HG02798 (cell line): Measurements from ENCODE around the gene USP30.

Source experiments
- ATAC-seq: cut with Tn5 transposase; IDR thresholded peaks from one replicate; pipeline ENCODE4 v1.9.1; 2021; ENCODE audit warnings: mild to moderate bottlenecking; ENCODE audit not compliant: unreplicated experiment, poor library complexity

USP30 gene

DNA sequence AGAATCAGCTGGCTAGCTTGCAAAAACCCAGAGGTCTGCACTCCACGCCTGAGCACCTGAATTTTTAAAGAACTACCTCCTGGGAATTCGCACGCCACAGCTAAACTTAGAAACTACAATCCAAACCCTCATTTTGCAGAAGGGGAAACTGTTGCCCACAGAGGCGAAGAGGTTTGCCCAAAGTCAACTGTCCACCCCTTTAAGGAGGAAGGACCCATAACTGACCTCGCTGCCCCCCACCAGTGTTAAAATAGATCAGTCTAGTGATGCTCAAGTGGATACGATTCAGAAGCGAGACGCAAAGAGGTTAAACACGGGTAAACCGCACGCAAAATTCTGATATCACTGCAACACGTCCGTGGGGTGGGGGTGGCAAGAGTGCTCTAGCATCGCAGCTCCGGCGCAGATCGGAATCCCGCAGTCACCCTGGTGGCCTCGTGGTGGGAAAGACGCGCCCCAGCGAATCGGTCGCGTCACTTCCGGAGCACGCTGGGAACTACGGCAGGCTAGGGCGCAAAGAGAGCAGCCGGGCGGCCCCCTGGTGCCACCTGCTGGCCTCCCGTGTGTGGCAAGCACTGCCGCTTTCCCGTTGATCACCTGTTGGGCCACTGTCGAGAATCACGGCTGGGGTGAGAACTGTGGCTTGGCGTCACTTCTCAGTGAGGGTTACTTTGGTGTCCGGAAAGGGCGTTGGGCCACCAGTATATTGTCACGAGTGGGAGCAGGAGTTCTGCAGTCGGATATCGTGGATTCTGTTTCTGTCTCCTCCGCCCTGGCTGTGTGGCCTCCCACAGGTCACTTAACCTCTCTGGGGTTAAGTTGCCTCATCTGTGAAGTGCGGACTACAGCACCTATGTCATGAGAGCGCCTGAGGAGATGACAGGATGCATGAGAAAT, 40.9 kb downstream of the USP30 start, which contains the start of gene ALKBH2:
TSS of gene ALKBH2 (minus strand) at position 451 of the 897 bp plus-strand sequence. CDS start 686 bp downstream, outside the sequence.
- ATAC-seq: peak; percentile 74

DNA sequence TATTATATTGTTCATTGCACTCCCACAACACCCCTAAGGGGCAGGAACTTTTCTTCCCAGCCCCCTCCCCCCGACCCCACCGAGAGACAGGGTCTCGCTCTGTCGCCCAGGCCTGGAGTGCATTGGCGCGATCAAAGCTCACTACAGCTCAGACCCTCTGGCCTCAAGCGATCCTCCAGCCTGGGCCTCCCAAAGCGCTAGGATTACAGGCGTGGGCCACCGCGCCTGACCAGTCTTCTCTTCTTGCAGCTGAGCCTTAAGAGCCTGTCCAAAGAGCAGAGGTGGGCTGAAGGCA, 44.7 kb downstream of the USP30 start:
- no peak for ATAC-seq

DNA sequence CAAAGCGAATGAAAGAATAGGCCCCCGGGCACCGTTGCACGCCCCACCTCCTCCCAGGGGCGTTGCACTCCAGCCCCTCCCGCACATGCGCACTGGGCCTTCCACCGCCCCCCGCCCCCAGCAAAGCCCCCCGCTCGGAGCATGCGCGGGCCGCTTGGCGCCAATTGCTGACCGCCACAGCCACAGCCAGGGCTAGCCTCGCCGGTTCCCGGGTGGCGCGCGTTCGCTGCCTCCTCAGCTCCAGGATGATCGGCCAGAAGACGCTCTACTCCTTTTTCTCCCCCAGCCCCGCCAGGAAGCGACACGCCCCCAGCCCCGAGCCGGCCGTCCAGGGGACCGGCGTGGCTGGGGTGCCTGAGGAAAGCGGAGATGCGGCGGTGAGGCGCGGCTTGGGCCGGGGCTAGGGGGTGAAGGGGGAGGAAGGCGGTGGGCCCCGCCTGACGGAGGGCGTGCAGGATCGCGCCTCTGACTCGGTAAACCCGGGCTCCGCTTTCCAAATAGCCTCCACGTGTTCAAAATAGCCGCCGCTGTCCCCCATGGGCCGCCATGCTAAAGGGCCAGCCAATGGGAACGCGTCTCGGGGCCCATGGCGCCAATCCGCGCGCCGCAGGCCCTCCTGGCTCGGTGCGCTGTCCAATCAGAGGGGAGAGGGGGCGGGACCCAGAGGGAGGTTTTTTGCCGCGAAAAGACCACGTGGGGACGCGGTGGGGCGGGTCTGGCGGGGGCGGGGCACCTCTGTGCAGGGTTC, 45.2 kb downstream of the USP30 start, which contains the start of gene UNG:
TSS of gene UNG (plus strand) at position 163 of the 748 bp plus-strand sequence. CDS start at position 246, 83 bp downstream.
- ATAC-seq: peak; percentile 94

DNA sequence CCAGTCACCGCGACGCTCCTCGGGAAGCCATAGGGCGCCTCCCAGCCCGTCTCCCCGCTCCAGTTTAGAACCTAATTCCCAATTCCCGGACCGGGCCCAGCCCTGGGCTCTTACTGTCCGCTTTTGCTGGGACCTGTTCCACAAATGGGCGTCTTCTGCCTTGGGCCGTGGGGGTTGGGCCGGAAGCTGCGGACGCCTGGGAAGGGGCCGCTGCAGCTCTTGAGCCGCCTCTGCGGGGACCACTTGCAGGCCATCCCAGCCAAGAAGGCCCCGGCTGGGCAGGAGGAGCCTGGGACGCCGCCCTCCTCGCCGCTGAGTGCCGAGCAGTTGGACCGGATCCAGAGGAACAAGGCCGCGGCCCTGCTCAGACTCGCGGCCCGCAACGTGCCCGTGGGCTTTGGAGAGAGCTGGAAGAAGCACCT, 45.8 kb downstream of the USP30 start:
- ATAC-seq: peak; percentile 30

DNA sequence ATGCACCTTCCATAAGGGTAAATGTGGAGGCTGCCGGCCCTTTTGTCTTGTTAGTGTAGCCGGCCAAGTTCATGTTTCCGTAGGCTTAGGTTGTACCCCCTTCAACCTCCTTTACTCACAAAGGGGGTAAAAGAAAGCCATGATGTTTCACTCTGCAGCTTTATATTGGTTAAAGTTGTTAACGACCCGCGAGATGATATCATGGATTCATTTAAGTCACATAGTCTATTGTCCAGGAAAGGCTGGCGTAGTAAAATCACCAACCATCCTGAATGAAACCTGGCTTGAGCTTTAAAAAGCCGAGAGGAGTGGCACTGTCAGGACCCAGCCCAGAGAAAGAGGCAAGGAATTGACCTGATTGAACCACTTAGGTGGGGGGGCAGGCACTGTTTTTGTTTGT, 46.3 kb downstream of the USP30 start:
- ATAC-seq: no peak

DNA sequence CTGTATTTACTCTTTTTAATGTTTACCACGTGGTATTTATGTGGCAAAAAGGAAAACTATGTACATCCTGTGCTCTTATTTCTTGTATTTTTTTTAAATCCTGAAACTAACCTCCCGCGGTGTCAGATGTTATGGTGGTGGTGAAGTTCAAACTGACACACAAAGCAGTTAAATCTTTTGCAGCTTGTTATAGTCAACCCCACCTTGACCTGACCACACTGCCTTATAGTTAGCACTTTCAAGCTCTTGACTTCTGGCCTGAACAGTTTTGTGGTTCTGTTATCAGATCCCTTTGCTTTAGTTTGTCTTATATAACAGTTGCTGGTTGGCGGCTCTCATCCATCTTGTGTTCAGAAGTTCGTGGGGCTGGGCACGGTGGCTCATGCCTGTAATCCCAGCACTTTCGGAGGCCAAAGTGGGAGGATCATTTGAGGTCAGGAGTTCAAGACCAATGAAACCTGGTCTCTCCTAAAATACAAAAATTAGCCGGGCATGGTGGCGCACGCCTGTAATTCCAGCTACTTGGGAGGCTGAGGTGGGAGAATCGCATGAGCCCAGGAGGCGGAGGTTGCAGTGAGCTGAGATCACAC, 47.1 kb downstream of the USP30 start:
- no peak for ATAC-seq

DNA sequence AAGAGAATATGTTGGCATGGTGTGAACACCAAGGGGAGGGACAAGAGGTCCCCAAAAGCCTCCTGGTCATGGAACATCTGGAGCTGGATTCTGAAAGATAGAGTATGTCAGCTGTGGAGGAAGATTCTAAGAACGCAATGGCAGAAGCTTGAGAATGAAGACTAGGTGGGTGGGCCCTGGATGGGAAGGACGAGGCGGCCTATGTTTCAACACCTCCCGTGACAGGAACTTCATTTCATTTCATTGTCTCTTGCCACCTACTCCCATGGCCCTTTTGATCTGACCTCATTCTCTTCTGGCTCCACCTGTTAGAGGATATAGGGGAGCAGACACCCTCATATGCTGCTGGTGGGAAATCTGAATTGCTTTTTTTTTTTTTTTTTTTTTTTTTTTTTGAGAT, 48.4 kb downstream of the USP30 start:
- ATAC-seq: no peak

DNA sequence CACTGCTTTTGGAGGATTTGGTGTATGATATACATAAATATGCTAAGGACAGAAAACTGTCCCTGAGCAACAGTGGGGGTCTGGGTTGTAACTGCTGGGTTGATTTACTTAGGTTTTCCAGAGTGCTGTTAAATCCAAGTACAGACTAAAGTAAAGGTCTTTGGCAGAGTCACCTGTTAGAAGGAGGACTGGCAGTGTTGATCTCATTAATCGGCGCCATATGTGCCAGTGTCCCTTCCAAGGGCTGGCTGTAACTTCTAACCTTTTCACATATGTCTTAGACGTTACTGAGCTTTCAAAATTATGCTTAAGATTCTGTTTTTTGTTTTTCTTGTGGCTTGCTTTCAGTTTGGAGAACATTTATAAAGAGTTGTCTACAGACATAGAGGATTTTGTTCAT, 50.1 kb downstream of the USP30 start:
- ATAC-seq: no peak

DNA sequence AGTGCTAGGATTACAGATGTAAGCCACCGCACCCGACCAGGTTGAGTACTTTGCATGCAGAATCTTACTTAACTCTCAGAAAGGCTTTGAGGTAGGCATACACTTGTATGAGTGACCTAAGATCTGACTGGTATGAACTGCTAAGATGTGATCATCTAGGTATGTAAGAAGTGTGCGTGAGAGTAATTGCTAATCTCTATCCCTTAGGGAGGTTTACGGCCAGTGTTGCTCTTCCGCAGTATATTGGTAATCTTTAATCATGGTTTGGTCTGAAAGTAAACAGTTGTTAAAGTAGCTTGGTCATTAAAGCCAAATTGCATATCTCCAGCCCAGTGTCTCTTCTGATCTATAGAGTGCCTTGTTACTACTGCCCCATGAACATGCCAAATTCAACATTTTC, 52.8 kb downstream of the USP30 start:
- no peak for ATAC-seq

DNA sequence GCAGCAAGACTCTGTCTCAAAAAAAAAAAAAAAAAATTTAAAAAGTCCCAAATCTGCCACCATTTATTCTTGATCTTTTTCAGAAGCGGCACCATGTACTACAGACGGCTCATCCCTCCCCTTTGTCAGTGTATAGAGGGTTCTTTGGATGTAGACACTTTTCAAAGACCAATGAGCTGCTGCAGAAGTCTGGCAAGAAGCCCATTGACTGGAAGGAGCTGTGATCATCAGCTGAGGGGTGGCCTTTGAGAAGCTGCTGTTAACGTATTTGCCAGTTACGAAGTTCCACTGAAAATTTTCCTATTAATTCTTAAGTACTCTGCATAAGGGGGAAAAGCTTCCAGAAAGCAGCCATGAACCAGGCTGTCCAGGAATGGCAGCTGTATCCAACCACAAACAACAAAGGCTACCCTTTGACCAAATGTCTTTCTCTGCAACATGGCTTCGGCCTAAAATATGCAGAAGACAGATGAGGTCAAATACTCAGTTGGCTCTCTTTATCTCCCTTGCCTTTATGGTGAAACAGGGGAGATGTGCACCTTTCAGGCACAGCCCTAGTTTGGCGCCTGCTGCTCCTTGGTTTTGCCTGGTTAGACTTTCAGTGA, 57.5 kb downstream of the USP30 start:
- no peak for ATAC-seq

DNA sequence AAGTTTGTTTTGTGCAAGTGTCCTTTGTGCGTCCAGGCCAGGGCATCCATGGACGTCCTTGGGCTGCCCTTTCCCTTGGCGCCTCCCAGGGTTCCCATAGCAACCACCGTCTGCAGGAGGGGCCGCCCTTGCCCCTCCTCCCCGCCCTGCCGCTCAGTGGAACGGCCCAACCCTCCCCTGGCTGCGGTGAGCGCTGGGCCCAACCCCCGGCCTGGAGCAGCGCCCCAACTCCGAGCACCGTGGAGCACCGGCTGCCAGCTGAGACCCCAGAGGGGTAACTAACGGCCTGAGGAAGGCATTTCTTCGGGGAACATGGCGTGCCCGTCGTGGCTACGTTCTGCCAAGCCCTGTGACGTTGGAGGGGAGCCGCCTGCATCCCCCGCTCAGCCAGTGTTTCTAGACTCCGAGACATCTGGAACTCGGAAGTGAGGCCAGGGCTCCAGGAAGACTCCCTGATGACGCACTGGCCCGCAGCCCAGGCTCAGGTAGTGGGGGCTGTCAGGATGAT, 58.7 kb downstream of the USP30 start:
- peak; percentile 79 for ATAC-seq

DNA sequence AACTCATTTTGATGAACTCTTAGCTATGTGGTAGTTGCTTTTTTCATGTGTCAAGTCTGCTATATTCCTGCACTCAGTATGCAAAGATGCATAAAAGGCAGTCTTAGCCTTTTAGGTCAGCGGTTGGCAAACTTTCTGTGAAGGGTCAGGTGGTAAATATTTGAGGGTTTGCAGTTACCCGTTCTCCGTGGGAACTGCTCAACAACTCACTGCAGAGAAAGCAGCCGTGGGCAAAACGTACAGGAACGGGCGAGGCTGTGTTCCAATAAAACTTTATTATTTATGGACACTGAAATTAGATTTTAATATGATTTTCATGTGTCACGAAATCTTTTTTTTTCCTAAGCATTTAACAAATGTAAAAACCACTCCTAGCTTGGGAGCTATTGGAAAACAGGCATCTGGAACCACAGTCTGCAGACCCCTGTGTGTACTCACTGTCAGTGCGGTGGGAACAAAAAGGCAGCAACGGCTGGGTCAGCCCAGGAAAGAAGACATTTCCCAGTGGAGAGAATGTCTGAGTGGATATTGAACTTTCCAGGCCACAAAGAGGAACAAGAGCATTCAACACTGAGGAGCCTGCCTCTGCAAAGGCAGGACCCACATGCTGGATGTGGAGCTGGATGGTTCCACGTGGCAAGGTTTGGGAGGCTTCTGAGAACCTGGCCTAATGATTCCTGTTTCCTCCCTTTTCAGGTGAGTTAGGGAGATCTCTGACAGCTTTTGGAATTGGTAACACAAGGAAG, 60.5 kb downstream of the USP30 start:
- no peak for ATAC-seq

DNA sequence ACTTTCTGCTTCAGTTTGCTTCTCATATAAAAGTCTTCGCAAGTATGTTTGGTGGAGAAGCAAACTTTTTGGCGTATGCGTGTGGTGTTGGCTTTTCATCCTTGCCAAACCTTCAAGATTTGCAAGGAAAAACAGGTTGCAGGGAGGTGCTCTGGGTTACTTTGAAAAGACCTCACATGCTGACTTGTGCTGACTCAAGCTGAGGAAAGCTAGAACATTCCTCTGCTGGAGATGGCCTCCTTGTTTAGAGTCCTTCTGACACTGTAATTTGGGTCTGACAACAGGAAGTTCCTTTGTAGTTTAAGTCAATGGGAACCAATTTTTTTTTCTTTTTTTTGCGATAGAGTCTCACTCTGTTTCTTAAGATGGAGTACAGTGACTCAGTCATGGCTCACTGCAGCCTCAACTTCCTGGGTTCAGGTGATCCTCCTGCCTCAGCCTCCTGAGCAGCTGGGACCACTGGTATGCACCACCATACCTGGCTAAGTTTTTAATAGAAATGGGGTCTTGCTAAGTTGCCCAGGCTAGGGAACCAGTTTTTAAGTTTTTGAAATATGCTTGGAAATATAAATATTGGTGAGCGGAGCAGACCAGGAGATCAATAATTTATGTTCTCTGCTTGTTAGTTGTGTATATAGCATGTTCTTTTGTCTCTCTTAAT, 61.4 kb downstream of the USP30 start:
- no peak for ATAC-seq

DNA sequence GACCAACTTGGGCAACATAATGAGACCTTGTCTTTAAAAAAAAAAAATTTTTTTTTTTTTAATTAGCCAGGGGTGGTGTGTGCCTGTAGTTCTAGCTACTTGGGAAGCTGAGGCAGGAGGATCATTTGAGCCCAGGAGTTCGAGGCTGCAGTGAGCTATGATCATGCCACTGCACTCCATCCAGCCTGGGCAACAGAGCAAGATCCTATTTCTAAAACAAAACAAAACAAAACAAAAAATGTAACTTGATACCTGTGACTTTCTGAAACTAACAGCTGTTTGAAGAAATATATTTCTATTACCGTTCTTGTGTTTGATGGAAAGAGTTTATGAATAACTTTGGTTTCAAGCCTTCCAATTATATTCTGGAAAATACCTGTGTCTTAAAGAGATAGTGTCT, 62.3 kb downstream of the USP30 start:
- no peak for ATAC-seq

DNA sequence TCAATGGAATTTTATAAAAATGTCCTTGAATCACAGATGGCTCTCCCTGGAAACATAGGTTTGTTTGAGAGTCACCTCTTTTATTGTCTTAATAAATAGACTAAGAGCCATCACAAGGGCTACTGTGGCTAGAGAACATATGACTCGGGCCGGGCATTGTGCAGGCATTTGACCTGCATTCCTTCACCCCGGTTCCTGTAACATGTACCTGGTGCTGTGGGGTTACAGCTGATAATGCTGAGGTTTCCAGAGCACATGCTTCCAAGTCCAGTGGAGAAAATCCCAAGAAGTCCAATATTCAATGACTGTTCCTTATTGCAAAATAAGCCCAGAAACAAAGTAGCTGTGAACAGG, 63.0 kb downstream of the USP30 start:
- no peak for ATAC-seq

DNA sequence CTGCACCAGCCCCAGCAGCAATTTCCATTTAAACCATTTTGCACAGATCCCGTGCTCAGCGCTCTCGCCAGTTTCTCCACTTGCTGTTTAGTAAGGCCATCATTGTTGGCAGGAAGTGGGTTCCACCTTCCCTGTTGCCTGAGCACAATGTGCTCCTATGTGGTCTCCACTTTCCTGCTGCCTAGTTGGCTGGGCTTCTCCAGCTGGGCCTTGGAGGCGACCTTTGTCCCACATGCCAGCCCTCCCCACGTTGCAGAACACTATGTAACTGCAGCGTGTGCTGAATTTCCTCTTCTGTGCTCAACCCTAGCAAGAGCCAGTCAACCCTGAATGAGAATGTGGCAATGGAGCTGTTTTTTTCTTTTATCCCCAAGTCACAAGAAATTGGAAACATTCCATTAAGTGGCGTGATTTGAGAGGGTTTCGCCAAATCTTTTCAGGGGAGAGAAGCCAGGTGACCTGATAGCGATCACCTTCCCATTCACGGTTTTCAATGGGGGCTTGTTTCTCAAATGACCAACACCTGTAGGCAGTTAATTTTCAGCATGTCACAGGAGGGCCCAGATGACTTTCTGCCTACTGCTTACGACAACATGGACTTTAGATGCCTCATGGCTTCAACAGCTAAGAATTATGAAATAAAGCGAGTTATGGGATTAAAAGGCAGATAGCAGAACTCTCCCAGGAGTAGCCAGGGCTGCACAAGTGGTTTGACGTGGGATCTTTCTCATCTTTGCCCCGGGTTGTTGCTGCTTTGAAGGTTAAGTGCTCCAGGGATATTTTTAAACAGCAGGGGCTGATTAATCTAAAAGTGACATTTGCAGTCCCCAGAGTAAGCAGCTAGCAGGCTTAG, 63.6 kb downstream of the USP30 start, which contains the start of gene ACACB:
TSS of gene ACACB (plus strand) at position 830 of the 853 bp plus-strand sequence. CDS start 22,819 bp downstream, outside the sequence.
- ATAC-seq: no peak

DNA sequence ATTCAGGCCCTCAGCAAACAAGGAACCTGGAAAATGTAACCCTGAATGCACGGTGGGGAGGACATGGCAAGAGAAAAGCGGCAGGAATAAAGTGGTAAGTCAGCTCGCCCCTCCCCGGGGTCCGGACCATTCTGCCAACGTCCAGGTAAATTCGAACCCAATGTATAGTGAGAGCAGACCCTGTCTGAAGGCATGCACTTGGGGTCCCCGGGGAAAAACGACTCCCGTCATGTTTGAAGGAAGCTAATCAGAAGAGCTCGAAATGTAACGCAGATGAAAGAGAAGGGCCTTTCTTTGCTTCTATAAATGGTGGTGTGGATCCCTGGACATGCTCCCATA, 64.2 kb downstream of the USP30 start:
- no peak for ATAC-seq

DNA sequence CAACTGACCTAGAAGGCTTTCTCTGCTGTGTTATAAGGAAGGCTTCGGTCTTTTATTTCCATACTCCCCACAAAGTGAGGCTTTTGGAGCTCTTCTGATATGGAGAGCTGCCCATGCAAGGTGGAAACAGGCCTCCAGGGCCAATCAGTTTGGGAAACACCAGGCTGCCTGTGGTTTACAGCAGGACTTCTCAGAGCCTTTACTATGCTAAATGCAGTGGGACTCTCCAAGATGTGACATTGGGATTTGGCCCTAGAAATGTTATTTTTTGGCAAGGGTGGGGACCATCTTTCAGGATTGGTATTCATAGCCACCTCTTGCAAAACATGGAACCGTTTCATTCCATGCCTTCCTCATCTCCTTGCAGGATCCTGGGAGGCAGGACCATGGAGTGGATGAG, 67.7 kb downstream of the USP30 start:
- ATAC-seq: no peak
